CD14-positive monocyte (primary cell): ENCODE measurements around the gene TNIK. TPM values are rescaled to one million over a fixed set of nuclear protein-coding genes. Genes with fewer than 3 reads are reported as not detected.

Experiments
- DNase-seq, 3 donors: peaks; one replicate each; pipeline ENCODE4 v3.0.0-alpha.2; 2011 to 2022
- H2AFZ ChIP-seq: 2 replicates; pipeline ENCODE4 v1.6.0; 2012; ENCODE audit warnings: mild to moderate bottlenecking, low read depth, low read length, inconsistent platforms; ENCODE audit not compliant: insufficient read depth, poor library complexity, severe bottlenecking
- H3K27ac ChIP-seq, 2 donors: 1 replicate in 1 of 2; 2 replicates in 1 of 2; pipeline ENCODE4 v1.5.1; 2012 to 2013; ENCODE audit warnings: low read length in 2 of 2, control low read depth in 1 of 2, inconsistent platforms in 1 of 2, low read depth in 1 of 2, mild to moderate bottlenecking in 1 of 2
- H3K27me3 ChIP-seq, 2 donors: one replicate each; pipeline versions ENCODE4 v1.6.0 to v1.6.1; 2011 to 2013; ENCODE audit warnings: low read length in 2 of 2; ENCODE audit not compliant: control insufficient read depth in 2 of 2, insufficient read depth in 2 of 2
- H3K36me3 ChIP-seq, 2 donors: replicated peaks in 1 of 2; 1 replicate in 1 of 2; 2 replicates in 1 of 2; pipeline versions ENCODE4 v1.5.1 to v1.6.1; 2012 to 2013; ENCODE audit warnings: low read length in 2 of 2, control low read depth in 1 of 2, inconsistent platforms in 1 of 2, mild to moderate bottlenecking in 1 of 2; ENCODE audit not compliant: insufficient read depth in 2 of 2, control insufficient read depth in 1 of 2
- H3K4me1 ChIP-seq, 2 donors: 1 replicate in 1 of 2; 2 replicates in 1 of 2; pipeline versions ENCODE4 v1.5.1 to v1.6.1; 2012 to 2013; ENCODE audit warnings: low read length in 2 of 2, control low read depth in 1 of 2, inconsistent platforms in 1 of 2, mild to moderate bottlenecking in 1 of 2, moderate library complexity in 1 of 2; ENCODE audit not compliant: insufficient read depth in 2 of 2, control insufficient read depth in 1 of 2
- H3K4me2 ChIP-seq: replicated peaks from 2 replicates; pipeline ENCODE3; 2012; ENCODE audit warnings: low read length, moderate library complexity, mild to moderate bottlenecking; ENCODE audit not compliant: poor library complexity, severe bottlenecking; ENCODE audit errors: extremely low read depth
- H3K4me3 ChIP-seq, 3 experiments: fragments of 200-600 bp in 1 of 3; sonication (generic) in 1 of 3; replicated peaks in 1 of 3; 1 replicate in 2 of 3; 2 replicates in 1 of 3; pipeline ENCODE4 v1.5.1; 2011 to 2013; ENCODE audit warnings: low read length in 3 of 3, mild to moderate bottlenecking in 3 of 3, control low read depth in 2 of 3, low read depth in 2 of 3, inconsistent platforms in 1 of 3, moderate library complexity in 1 of 3
- H3K79me2 ChIP-seq: 2 replicates; pipeline ENCODE4 v1.6.0; 2012; ENCODE audit warnings: mild to moderate bottlenecking, control low read depth, inconsistent platforms, low read length, moderate library complexity; ENCODE audit not compliant: insufficient read depth
- H3K9ac ChIP-seq: 2 replicates; pipeline ENCODE4 v1.6.0; 2017; ENCODE audit warnings: low read length, mild to moderate bottlenecking; ENCODE audit not compliant: insufficient read depth, poor library complexity, severe bottlenecking
- H3K9me3 ChIP-seq, 2 donors: replicated peaks in 1 of 2; 1 replicate in 1 of 2; 2 replicates in 1 of 2; pipeline versions ENCODE4 v1.5.1 to v1.6.1; 2012 to 2013; ENCODE audit warnings: low read length in 2 of 2, control low read depth in 1 of 2; ENCODE audit not compliant: control insufficient read depth in 1 of 2, insufficient read depth in 1 of 2
- H4K20me1 ChIP-seq: 2 replicates; pipeline ENCODE4 v1.6.0; 2012; ENCODE audit warnings: mild to moderate bottlenecking, low read length, control low read depth, moderate library complexity; ENCODE audit not compliant: insufficient read depth
- H3K27ac Mint-ChIP-seq, 7 donors: one replicate each; pipeline ENCODE4 v1.8.0; 2020; ENCODE audit warnings: mild to moderate bottlenecking in 7 of 7, mixed read lengths in 7 of 7, moderate library complexity in 6 of 7, inconsistent platforms in 2 of 7
- H3K27me3 Mint-ChIP-seq, 3 donors: one replicate each; pipeline ENCODE4 v1.8.0; 2021 to 2022; ENCODE audit warnings: low read depth in 3 of 3, mild to moderate bottlenecking in 3 of 3, mixed read lengths in 3 of 3, moderate library complexity in 3 of 3, inconsistent platforms in 1 of 3
- H3K36me3 Mint-ChIP-seq, 2 donors: one replicate each; pipeline ENCODE4 v1.8.0; 2020; ENCODE audit warnings: mixed read lengths in 2 of 2, inconsistent platforms in 1 of 2, mild to moderate bottlenecking in 1 of 2
- H3K4me1 Mint-ChIP-seq: one replicate; pipeline ENCODE4 v1.8.0; 2020; ENCODE audit warnings: mild to moderate bottlenecking, mixed read lengths
- H3K4me3 Mint-ChIP-seq, 2 donors: one replicate each; pipeline ENCODE4 v1.8.0; 2020; ENCODE audit warnings: mild to moderate bottlenecking in 2 of 2, mixed read lengths in 2 of 2, moderate library complexity in 1 of 2
- H3K9me3 Mint-ChIP-seq, 7 donors: one replicate each; pipeline ENCODE4 v1.8.0; 2020 to 2022; ENCODE audit warnings: mixed read lengths in 7 of 7, mild to moderate bottlenecking in 6 of 7, moderate library complexity in 6 of 7, inconsistent platforms in 2 of 7
- CTCF ChIP-seq: fragments of 200-600 bp; IDR thresholded peaks from one replicate; pipeline ENCODE4 v1.8.0; 2022; ENCODE audit warnings: antibody characterized with exemption, mild to moderate bottlenecking
- WGBS: methylation state at CpG from one replicate; pipeline ENCODE4 v1.1.5; 2013; ENCODE audit warnings: missing lambda C conversion rate; ENCODE audit not compliant: insufficient coverage; 5-methylcytosine and 5-hydroxymethylcytosine counted together
- intact Hi-C, 2 donors: fragments of 100-400 bp; cut with micrococcal nuclease; formaldehyde crosslinking; loops; one replicate each; pipeline versions ENCODE4 v1.15.0 to v1.15.1; 2023
- polyA plus RNA-seq, 3 donors: library from polyadenylated mRNA; depleted of rRNA in 1 of 3; unstranded in 2 of 3; stranded (reverse) in 1 of 3; fragments of 300-500 nt in 2 of 3; fragments of >200 nt in 1 of 3; fragmentation: Illumina TruSeq in 2 of 3; gene quantifications; 1 replicate in 2 of 3; 2 replicates in 1 of 3; pipeline ENCODE4 v1.2.3, GENCODE V29; 2012 to 2021

TNIK gene
- polyA plus RNA-seq, 3 donors = 0.36 to 1.8 (median 0.75) TPM

GRCh38 chr3:171352387-171352935 is 107.7 kb downstream of the TNIK start:
- H3K4me1 Mint-ChIP-seq = peaks cover 14% of the 10 kb centered on the region
- no peaks in the 10 kb centered on the region for H3K36me3 ChIP-seq

GRCh38 chr3:171351676-171352075 is 108.5 kb downstream of the TNIK start:
- Mint-ChIP-seq H3K27me3 (no peaks in the 10 kb centered on the region), H3K4me3 (no peak overlapping the region), H3K4me1 (peaks cover 22% of the 10 kb centered on the region), H3K36me3 (no peaks in the 10 kb centered on the region), H3K9me3 (no peaks in the 10 kb centered on the region), H3K27ac (no peak overlapping the region)
- H3K9ac ChIP-seq = no peak overlapping the region
- H3K36me3 ChIP-seq = no peaks in the 10 kb centered on the region
- no peak overlapping the region for H3K27ac ChIP-seq
- H3K79me2 ChIP-seq = no peaks in the 10 kb centered on the region
- H3K4me1 ChIP-seq = peaks cover 25 to 29% of the 10 kb centered on the region in 2 donors
- intact Hi-C loops = no loop called here
- no peaks in the 10 kb centered on the region for H4K20me1 ChIP-seq
- H2AFZ ChIP-seq = no peak overlapping the region
- no peaks in the 10 kb centered on the region for H3K27me3 ChIP-seq
- H3K4me2 ChIP-seq = no peak overlapping the region
- no peaks in the 10 kb centered on the region for H3K9me3 ChIP-seq
- DNase-seq = peak in 1 of 3 donors; percentile 27
- H3K4me3 ChIP-seq = no peak overlapping the region
- no peak for TF ChIP-seq CTCF
- 100% methylated on average over 1 of the region's 1 CpG for WGBS

More at GRCh38 chr3:171352387-171352935, 107.7 kb downstream of the TNIK start:
- H3K36me3 Mint-ChIP-seq = no peaks in the 10 kb centered on the region
- no peak overlapping the region for H3K4me3 ChIP-seq
- no peak overlapping the region for H3K4me3 Mint-ChIP-seq
- no peak for DNase-seq
- H3K27me3 ChIP-seq = no peaks in the 10 kb centered on the region
- H3K27ac ChIP-seq = no peak overlapping the region
- no peak overlapping the region for H3K9ac ChIP-seq
- no CpG with 5 or more reads among the region's 2 CpGs for WGBS
- H3K27ac Mint-ChIP-seq = no peak overlapping the region
- no peaks in the 10 kb centered on the region for H3K9me3 ChIP-seq
- H4K20me1 ChIP-seq = no peaks in the 10 kb centered on the region
- H3K27me3 Mint-ChIP-seq = no peaks in the 10 kb centered on the region
- no peaks in the 10 kb centered on the region for H3K9me3 Mint-ChIP-seq
- no peak for TF ChIP-seq CTCF
- H3K4me2 ChIP-seq = no peak overlapping the region
- peaks cover 17 to 21% of the 10 kb centered on the region in 2 donors for H3K4me1 ChIP-seq
- intact Hi-C loops = no loop called here
- H3K79me2 ChIP-seq = no peaks in the 10 kb centered on the region
- no peak overlapping the region for H2AFZ ChIP-seq
